SKM-1 treated with dmso at 0.1 percent for 144 hours (cell line): ENCODE results near the gene VIPR2.

Experiments used
- DNase-seq: peaks from one replicate; lab custom pipeline; 2025; ENCODE audit not compliant: unreplicated experiment; lab: John Stamatoyannopoulos, UW

VIPR2 gene

GRCh38 chr7:159158125-159158887 is 13.6 kb upstream of the VIPR2 start:
- DNase-seq: no peak

DNA sequence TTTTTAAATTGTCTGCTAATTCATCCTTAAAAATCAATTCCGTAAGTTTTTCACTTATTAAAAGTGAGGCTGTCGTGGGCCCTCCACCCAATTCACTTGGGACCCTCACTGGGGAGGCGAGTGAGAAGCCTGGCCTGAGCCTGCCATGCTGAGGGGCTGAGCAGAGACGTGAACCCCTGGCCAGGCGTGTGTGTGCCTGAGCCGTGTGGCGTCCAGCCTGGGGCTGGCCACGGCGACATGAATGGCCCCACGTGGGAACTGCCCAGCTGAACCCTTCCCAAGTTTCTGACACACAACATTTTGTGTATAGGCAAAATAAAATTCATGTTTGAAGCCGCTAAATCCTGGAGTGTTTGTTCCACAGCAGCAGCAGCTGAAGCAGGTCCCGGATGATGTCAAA is 13.0 kb upstream of the VIPR2 start:
- no peak for DNase-seq

- no peak for DNase-seq
Measured at GRCh38 chr7:159156436-159157245, 12.0 kb upstream of the VIPR2 start.

GRCh38 chr7:159155410-159155809 is 10.7 kb upstream of the VIPR2 start:
- DNase-seq: no peak

GRCh38 chr7:159154243-159154642 is 9.6 kb upstream of the VIPR2 start:
- DNase-seq: no peak

DNA sequence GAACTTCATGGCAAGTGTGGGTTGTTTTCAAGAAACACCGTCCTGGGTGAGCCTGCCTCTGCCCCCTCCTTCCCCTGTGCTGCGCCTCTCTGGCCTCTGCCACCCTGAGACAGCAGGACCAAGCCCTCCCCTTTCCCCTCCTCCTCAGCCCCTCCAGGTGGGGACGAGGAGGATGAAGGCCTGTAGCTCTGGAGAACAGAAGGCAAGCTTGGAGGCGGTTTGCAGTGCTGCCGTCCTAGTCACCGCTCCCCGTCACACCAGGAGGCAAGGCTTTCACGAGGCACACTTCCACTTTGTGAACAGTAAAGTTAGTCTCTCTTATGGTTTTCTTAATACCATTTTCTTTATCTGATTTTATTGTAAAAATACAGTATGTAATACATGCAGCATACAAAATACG is 8.8 kb upstream of the VIPR2 start:
- no peak for DNase-seq

GRCh38 chr7:159152816-159153215 is 8.1 kb upstream of the VIPR2 start:
- no peak for DNase-seq

- no peak for DNase-seq
Measured at GRCh38 chr7:159151231-159151630, 6.6 kb upstream of the VIPR2 start.

DNA sequence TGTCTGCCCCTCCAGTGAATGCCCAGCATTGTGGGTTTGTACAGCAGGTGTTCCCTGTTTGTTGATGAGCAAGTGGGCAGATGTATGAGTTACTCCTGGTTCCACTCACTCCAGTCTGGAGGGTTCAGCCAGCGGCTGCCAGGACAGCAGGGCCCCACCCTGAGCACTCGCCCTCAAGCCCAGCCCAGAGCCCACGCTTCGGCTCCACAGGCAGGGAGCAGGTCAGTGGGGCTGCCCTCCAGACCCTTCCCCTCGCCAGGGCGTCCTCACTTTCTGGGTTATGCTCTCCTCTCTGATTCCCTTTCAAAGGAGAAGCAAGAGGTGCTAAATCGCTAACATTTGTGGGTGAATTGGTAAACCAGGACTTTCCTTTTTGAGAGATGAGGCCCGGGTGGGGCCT is 4.8 kb upstream of the VIPR2 start:
- no peak for DNase-seq

GRCh38 chr7:159148430-159149395 is 4.0 kb upstream of the VIPR2 start:
- no peak for DNase-seq

DNA sequence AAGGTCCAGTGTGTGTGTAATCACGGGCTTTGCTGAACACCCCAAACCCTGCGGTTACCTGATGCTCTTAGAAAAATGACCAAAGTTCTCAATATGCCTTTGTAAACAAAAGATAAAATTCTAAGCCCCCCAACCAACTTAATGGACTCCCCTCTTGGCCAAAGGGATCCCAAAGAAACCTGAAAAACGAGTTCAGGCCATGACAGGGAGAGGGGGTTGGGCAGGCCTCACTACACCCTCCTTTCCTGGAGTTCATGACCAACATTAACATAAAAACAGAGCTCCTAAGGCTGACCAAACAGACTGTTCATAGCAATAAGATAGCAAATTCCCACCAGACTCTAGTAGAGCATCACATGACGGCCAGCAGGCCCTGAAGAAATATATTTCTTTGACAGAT is 3.0 kb upstream of the VIPR2 start:
- no peak for DNase-seq

DNA sequence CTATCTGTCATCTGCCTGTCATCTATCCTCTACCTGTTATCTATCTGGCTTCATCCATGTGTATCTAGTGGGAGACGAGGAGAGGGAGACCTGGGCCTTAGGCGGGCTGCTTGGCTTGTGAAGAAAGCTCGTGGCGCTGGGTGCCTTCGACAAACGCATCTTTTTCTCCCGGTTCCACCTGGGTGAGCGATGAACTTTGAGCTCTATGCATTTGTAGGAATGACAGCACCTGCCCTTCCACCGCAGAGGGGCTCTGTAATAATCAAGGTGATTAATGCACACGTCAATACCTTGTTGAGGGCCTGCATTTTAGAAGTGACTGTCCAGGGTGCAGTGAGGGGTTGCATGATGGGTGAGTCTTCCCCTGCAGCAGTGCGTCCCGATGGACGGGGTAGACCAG is 2.6 kb upstream of the VIPR2 start:
- no peak for DNase-seq

GRCh38 chr7:159146084-159146858 is 1.6 kb upstream of the VIPR2 start:
- DNase-seq: no peak

DNA sequence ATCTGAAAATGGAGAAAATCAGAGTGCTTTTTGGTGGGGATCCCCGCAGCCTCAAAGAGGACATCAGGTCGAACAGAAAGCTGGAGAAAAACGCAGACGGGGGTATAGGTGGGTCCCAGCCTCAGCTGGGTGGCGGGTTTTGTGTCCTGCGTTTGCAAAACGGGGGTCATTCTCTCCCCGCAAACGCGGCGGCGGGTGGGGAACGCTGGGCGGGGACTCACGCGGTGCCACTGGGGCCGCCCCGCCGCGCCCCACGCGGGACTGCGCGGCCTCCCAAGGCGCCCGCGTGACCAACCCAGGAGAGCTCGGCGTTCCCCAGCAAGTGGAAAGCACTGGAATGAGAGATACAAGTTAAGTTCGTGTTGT is 806 bp upstream of the VIPR2 start:
- no peak for DNase-seq

GRCh38 chr7:159143780-159144757 is 598 bp downstream of the VIPR2 start:
- no peak for DNase-seq

GRCh38 chr7:159142730-159143129 is 1.9 kb downstream of the VIPR2 start:
- no peak for DNase-seq

DNA sequence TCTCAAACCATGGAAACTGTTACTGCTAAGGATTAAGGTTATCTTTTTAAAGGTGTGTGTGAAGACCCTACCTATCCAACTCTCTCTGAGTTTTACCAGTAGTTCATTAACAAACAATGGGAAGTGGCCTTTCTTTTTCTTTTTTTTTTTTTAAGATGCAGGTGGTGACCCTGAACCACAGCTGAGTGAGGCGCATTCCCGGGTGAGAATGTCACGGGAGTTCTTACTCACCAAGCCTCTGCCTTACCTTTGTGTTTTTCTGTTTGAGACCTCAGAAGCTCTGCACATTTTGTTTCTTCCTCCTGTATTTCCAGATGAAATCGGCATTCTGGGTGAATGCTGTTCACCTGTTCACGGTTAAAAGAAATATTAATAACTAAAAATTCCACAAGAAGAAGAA is 2.5 kb downstream of the VIPR2 start:
- no peak for DNase-seq

DNA sequence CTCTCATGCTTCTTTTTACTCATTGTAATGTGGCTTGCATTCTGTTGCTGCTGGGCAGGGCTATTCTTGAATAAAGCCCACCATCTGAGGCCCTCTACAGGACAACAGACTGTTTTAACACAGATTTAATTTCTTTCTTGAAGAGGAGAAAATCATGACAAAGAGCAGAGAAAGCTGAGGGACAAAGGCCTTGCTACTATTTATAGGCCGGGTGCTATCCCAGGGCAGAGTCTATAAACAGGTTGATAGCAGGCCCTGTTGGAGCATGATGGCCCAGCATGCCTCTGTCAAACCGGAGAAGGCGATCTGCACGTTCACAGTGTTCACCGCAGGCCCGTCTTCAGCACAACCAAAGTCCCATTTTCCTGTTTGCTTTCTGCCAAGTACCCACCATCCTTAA is 3.0 kb downstream of the VIPR2 start:
- no peak for DNase-seq

- DNase-seq: no peak
Measured at GRCh38 chr7:159141167-159141566, 3.5 kb downstream of the VIPR2 start.
